Keratinocyte (primary cell): ENCODE data around the gene CCDC12. TPM values are rescaled to one million over a fixed set of nuclear protein-coding genes. Genes with fewer than 3 reads are reported as not detected.

Source experiments
- DNase-seq: peaks from one replicate; pipeline ENCODE4 v3.0.0-alpha.2; 2011; ENCODE audit warnings: low read depth, missing footprints, low spot score
- FAIRE-seq: peaks from 2 replicates; lab custom pipeline; 2011; peaks lifted over from hg19 to GRCh38; lab: Jason Lieb, UNC
- H2AFZ ChIP-seq: 2 replicates; pipeline ENCODE4 v1.6.0; 2012; ENCODE audit warnings: low read length, control low read depth, inconsistent platforms; ENCODE audit not compliant: control insufficient read depth
- H3K27ac ChIP-seq: 2 replicates; pipeline ENCODE4 v1.5.1; 2011; ENCODE audit warnings: low read length; ENCODE audit not compliant: control insufficient read depth, insufficient read depth
- H3K27me3 ChIP-seq: 3 replicates; pipeline ENCODE4 v1.6.0; 2011; ENCODE audit warnings: low read length; ENCODE audit not compliant: control insufficient read depth, insufficient read depth; ENCODE audit errors: extremely low read depth
- H3K36me3 ChIP-seq, 2 experiments: 2 replicates in 1 of 2; 3 replicates in 1 of 2; pipeline ENCODE4 v1.5.1; 2011; ENCODE audit warnings: low read length in 2 of 2, mild to moderate bottlenecking in 1 of 2; ENCODE audit not compliant: control insufficient read depth in 2 of 2, insufficient read depth in 2 of 2; ENCODE audit errors: extremely low read depth in 1 of 2
- H3K4me1 ChIP-seq: 3 replicates; pipeline ENCODE4 v1.5.1; 2011; ENCODE audit warnings: low read length; ENCODE audit not compliant: control insufficient read depth, insufficient read depth; ENCODE audit errors: extremely low read depth
- H3K4me2 ChIP-seq: 3 replicates; pipeline ENCODE4 v1.6.0; 2011; ENCODE audit warnings: low read depth, low read length; ENCODE audit not compliant: control insufficient read depth, insufficient read depth; ENCODE audit errors: extremely low read depth
- H3K4me3 ChIP-seq, 3 experiments: fragments of 200-600 bp in 1 of 3; sonication (generic) in 1 of 3; 2 replicates in 2 of 3; 3 replicates in 1 of 3; pipeline ENCODE4 v1.5.1; 2011 to 2016; ENCODE audit warnings: low read length in 3 of 3, mild to moderate bottlenecking in 3 of 3, control low read depth in 2 of 3, inconsistent platforms in 1 of 3, low read depth in 1 of 3, mixed read lengths in 1 of 3, mixed run types in 1 of 3, moderate library complexity in 1 of 3; ENCODE audit not compliant: control insufficient read depth in 2 of 3, insufficient read depth in 2 of 3; ENCODE audit errors: extremely low read depth in 1 of 3
- H3K79me2 ChIP-seq: 2 replicates; pipeline ENCODE4 v1.6.0; 2012; ENCODE audit warnings: low read length; ENCODE audit not compliant: control insufficient read depth, insufficient read depth
- H3K9ac ChIP-seq: 3 replicates; pipeline ENCODE4 v1.6.0; 2011; ENCODE audit warnings: low read length; ENCODE audit not compliant: control insufficient read depth, insufficient read depth; ENCODE audit errors: extremely low read depth
- H3K9me1 ChIP-seq: 3 replicates; pipeline ENCODE4 v1.6.0; 2011; ENCODE audit warnings: low read length; ENCODE audit not compliant: control insufficient read depth, insufficient read depth; ENCODE audit errors: extremely low read depth
- H3K9me3 ChIP-seq: 2 replicates; pipeline ENCODE4 v1.5.1; 2012; ENCODE audit warnings: low read depth, low read length; ENCODE audit not compliant: control insufficient read depth
- H4K20me1 ChIP-seq: 3 replicates; pipeline ENCODE4 v1.6.0; 2011; ENCODE audit warnings: low read length; ENCODE audit not compliant: control insufficient read depth, insufficient read depth; ENCODE audit errors: extremely low read depth
- EZH2 ChIP-seq: IDR thresholded peaks from one replicate; pipeline ENCODE4 v1.6.1; 2012; ENCODE audit warnings: inconsistent platforms, mild to moderate bottlenecking, low read length, moderate library complexity
- dilution Hi-C: fragments of 300-500 bp; cut with MboI; formaldehyde crosslinking; loops from one replicate; pipeline ENCODE4 v1.7.0; 2020; ENCODE audit warnings: low sequenced_read_pairs; ENCODE audit not compliant: extremely low pct_ligation_motif_present
- polyA plus RNA-seq, 5 experiments: library from polyadenylated mRNA; depleted of rRNA in 3 of 5; stranded (reverse) in 3 of 5; stranded (forward) in 1 of 5; unstranded in 1 of 5; fragments of >200 nt; gene quantifications; 1 replicate in 1 of 5; 2 replicates in 3 of 5; 3 replicates in 1 of 5; pipeline versions ENCODE4 v1.2.1 to v1.2.3, GENCODE V29; 2011 to 2012; ENCODE audit warnings: missing spikeins in 2 of 5, low read depth in 1 of 5, low replicate concordance in 1 of 5
- TF ChIP-seq, protein P1 (sequence below), 3 experiments: IDR thresholded peaks in 1 of 3; conservative IDR thresholded peaks in 1 of 3; optimal IDR thresholded peaks in 1 of 3; 2 replicates in 2 of 3; 3 replicates in 1 of 3; pipeline versions ENCODE3 to v1.5.1; 2011; ENCODE audit warnings: low read length in 3 of 3, mild to moderate bottlenecking in 3 of 3, moderate library complexity in 2 of 3, control low read depth in 1 of 3, inconsistent platforms in 1 of 3; ENCODE audit not compliant: insufficient read depth in 2 of 3; ENCODE audit errors: extremely low read depth in 1 of 3

CCDC12 gene
- polyA plus RNA-seq, 1 donor (not counting 4 experiments of a cell fraction or from before 2014, with no cell fraction given) = 27.5 TPM

DNA sequence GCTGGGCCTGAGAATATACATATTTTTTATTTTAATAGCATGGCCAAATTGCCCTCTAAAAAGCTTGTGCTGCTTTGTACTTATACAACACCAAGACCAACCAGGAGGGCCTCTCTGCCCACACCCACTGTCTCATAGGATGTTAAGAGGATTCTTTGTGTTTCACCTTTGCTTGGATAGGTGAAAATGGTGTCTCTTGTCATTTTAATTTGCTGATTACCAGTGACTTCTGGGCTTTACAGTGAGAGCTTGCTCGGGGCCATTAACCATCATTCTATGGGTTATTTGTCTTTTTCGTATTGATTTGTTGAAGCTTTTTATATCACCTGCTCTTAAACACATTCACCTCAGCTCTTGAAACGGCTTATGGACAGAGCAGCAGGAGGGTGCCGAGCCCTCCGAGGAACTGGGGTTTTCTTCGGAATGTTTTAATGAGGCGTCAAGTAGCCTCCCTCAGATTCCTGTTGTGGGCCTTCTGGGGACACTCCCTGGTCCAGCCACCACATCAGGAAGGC lies 88.5 kb downstream of the CCDC12 start:
- peaks cover 5% of the 10 kb centered on the region for H3K4me1 ChIP-seq
- no peak for DNase-seq

DNA sequence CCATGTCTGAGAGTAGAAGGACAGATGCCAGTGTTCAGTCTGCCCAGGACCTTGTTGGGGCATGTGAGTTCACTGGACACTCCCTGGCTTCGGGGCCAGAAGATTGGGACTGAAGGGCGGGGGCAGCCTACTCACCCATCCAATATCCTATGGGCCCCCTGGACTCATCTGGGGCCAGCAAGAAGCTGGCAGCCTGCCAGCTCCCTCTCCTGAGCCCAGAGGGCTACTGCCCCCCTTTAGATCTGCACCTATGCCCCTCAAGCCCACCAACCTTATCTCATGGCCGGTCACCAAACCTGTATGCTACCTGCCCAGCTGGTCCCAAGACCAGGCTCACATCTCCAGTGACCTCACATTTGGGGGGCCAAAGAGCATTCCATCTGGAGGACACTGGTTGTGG lies 90.9 kb downstream of the CCDC12 start:
- Histone ChIP-seq H3K79me2 (no peaks in the 10 kb centered on the region), H3K27me3 (peaks cover 51% of the 10 kb centered on the region), H4K20me1 (no peaks in the 10 kb centered on the region), H3K27ac (no peak overlapping the region), H2AFZ (no peak overlapping the region), H3K4me3 (no peak overlapping the region), H3K4me1 (no peaks in the 10 kb centered on the region), H3K9ac (no peak overlapping the region), H3K4me2 (no peak overlapping the region), H3K9me3 (no peaks in the 10 kb centered on the region), H3K36me3 (no peaks in the 10 kb centered on the region), H3K9me1 (no peaks in the 10 kb centered on the region)
- FAIRE-seq = no peak
- DNase-seq = no peak
- no peak for TF ChIP-seq EZH2
- TF ChIP-seq, protein P1, sequence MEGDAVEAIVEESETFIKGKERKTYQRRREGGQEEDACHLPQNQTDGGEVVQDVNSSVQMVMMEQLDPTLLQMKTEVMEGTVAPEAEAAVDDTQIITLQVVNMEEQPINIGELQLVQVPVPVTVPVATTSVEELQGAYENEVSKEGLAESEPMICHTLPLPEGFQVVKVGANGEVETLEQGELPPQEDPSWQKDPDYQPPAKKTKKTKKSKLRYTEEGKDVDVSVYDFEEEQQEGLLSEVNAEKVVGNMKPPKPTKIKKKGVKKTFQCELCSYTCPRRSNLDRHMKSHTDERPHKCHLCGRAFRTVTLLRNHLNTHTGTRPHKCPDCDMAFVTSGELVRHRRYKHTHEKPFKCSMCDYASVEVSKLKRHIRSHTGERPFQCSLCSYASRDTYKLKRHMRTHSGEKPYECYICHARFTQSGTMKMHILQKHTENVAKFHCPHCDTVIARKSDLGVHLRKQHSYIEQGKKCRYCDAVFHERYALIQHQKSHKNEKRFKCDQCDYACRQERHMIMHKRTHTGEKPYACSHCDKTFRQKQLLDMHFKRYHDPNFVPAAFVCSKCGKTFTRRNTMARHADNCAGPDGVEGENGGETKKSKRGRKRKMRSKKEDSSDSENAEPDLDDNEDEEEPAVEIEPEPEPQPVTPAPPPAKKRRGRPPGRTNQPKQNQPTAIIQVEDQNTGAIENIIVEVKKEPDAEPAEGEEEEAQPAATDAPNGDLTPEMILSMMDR (optimal IDR thresholded peaks at IDR 0.05 in 1 of 3, IDR thresholded peaks at IDR 0.05 in 1 of 3, conservative IDR thresholded peaks at IDR 0.05 in 1 of 3; ENCODE audit: extremely low read depth in 1 of 3, insufficient read depth in 2 of 3, low read length in 3 of 3) = no peak
- dilution Hi-C loops = no loop called here

More for the DNA sequence above, 88.5 kb downstream of the CCDC12 start:
- no peaks in the 10 kb centered on the region for H3K9me1 ChIP-seq
- H2AFZ ChIP-seq = no peak overlapping the region
- no peak for FAIRE-seq
- no peak overlapping the region for H3K27ac ChIP-seq
- H3K9me3 ChIP-seq = no peaks in the 10 kb centered on the region
- TF ChIP-seq, protein P1 (optimal IDR thresholded peaks at IDR 0.05 in 1 of 3, IDR thresholded peaks at IDR 0.05 in 1 of 3, conservative IDR thresholded peaks at IDR 0.05 in 1 of 3; ENCODE audit: extremely low read depth in 1 of 3, insufficient read depth in 2 of 3, low read length in 3 of 3) = no peak
- no peak for TF ChIP-seq EZH2
- H3K79me2 ChIP-seq = no peaks in the 10 kb centered on the region
- no peak overlapping the region for H3K4me3 ChIP-seq
- no peaks in the 10 kb centered on the region for H3K36me3 ChIP-seq
- H4K20me1 ChIP-seq = no peaks in the 10 kb centered on the region
- no peak overlapping the region for H3K9ac ChIP-seq
- dilution Hi-C loops = no loop called here
- H3K27me3 ChIP-seq = peaks cover 54% of the 10 kb centered on the region
- H3K4me2 ChIP-seq = no peak overlapping the region
